H1 (cell line): ENCODE data around the gene PSMF1. TPM values are rescaled to one million over a fixed set of nuclear protein-coding genes. Genes with fewer than 3 reads are reported as not detected.

Source experiments
- ATF2 ChIP-seq: IDR thresholded peaks from 2 replicates; pipeline ENCODE4 v1.6.1; 2012; ENCODE audit warnings: low read length, inconsistent platforms
- CBX5 ChIP-seq: fragments of 300-800, 300-1000 bp; sonication (generic); IDR thresholded peaks from 2 replicates; pipeline ENCODE4 v1.7.1; 2016; ENCODE audit warnings: antibody characterized with exemption, low read length, low read depth
- HDAC2 ChIP-seq, 2 experiments: fragments of 300-600 bp in 1 of 2; sonication (generic) in 1 of 2; IDR thresholded peaks; 2 replicates each; pipeline ENCODE4 v1.6.1; 2011 to 2012; ENCODE audit warnings: low read depth in 2 of 2, low read length in 2 of 2, mild to moderate bottlenecking in 2 of 2, moderate library complexity in 2 of 2, borderline replicate concordance in 1 of 2, inconsistent platforms in 1 of 2
- POU5F1 ChIP-seq: IDR thresholded peaks from 2 replicates; pipeline ENCODE4 v1.6.1; 2011; ENCODE audit warnings: low read depth, mild to moderate bottlenecking, low read length, moderate library complexity
- TBP ChIP-seq: IDR thresholded peaks from 2 replicates; pipeline ENCODE4 v1.6.1; 2011; ENCODE audit warnings: low read depth, low read length, improper control_type of control experiment
- polyA plus RNA-seq, 7 experiments: library from polyadenylated mRNA; depleted of rRNA in 3 of 7; stranded (reverse) in 5 of 7; unstranded in 2 of 7; fragments of >200 nt in 5 of 7; fragments of 200-250 nt in 2 of 7; gene quantifications; 1 replicate in 5 of 7; 2 replicates in 1 of 7; 4 replicates in 1 of 7; pipeline versions ENCODE4 v1.2.1 to v1.2.3, GENCODE V29; 2011 to 2013; ENCODE audit warnings: missing spikeins in 2 of 7, mixed read lengths in 2 of 7
- total RNA-seq: library from RNA; stranded (reverse); fragmentation: NEBNext Ultra II Directional; extraction: Animal tissue kit (Norgen Biotek cat#: 25700); gene quantifications from 2 replicates; pipeline ENCODE4 v1.2.1, GENCODE V29; 2021
- TF ChIP-seq, protein P1 (sequence below): IDR thresholded peaks from 2 replicates; pipeline ENCODE4 v1.6.1; 2011; ENCODE audit warnings: low read depth, mild to moderate bottlenecking, low read length; ENCODE audit not compliant: insufficient read depth

Gene PSMF1
- total and polyA plus RNA-seq, 2 of the 8 experiments (the other 6 are each of a cell fraction or from before 2014, with no cell fraction given) = 106 to 159 TPM

DNA sequence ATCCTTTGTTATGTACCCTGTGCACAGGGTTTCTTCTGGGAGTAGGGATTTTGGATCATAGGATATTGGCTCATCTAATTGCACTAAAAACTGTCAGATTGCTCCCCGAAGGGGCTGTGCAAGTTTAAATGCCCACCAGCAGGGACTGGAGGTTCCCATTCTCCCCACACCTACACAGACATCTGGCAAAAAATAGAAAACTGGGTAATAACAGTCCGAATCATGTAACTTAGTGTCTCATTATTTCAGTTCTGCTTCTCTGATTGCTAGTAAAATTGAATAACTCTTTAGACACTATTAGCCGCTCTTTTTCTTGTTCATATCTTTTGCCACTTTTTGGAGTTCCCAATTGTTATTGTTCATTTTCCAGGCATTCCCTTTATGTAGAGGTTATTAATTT is 5.3 kb downstream of the PSMF1 start (continued):
- TF ChIP-seq POU5F1 (no peak), CBX5 (no peak), TBP (no peak), ATF2 (no peak), HDAC2 (IDR thresholded peaks at IDR 0.05; ENCODE audit: borderline replicate concordance in 1 of 2, low read depth in 2 of 2, low read length in 2 of 2) (no peak)
- TF ChIP-seq, protein P1, sequence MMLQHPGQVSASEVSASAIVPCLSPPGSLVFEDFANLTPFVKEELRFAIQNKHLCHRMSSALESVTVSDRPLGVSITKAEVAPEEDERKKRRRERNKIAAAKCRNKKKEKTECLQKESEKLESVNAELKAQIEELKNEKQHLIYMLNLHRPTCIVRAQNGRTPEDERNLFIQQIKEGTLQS = no peak
